Mammary epithelial cell (primary cell): ENCODE data around the gene GCNT4.

Experiments
- CTCF ChIP-seq, 2 donors: IDR thresholded peaks in 1 of 2; conservative IDR thresholded peaks in 1 of 2; 2 replicates each; pipeline ENCODE4 v1.5.1; 2011 to 2012; ENCODE audit warnings: inconsistent platforms in 2 of 2, low read length in 2 of 2, mild to moderate bottlenecking in 2 of 2, control low read depth in 1 of 2, low read depth in 1 of 2; ENCODE audit not compliant: insufficient read depth in 1 of 2; ENCODE audit errors: extremely low read depth in 1 of 2
- EZH2 ChIP-seq: IDR thresholded peaks from 2 replicates; pipeline ENCODE4 v1.6.1; 2012; ENCODE audit warnings: low read length, inconsistent platforms, borderline replicate concordance

- TF ChIP-seq EZH2, result no peak
- TF ChIP-seq CTCF (conservative IDR thresholded peaks at IDR 0.05 in 1 of 2, IDR thresholded peaks at IDR 0.05 in 1 of 2; ENCODE audit: extremely low read depth in 1 of 2, insufficient read depth in 1 of 2, low read depth in 1 of 2, low read length in 2 of 2), result no peak
These were observed 10.7 kb upstream of the GCNT4 start for GRCh38 chr5:75062925-75063531.
